Measurements from ENCODE around the gene FOXO4.

FOXO4 gene

DNA sequence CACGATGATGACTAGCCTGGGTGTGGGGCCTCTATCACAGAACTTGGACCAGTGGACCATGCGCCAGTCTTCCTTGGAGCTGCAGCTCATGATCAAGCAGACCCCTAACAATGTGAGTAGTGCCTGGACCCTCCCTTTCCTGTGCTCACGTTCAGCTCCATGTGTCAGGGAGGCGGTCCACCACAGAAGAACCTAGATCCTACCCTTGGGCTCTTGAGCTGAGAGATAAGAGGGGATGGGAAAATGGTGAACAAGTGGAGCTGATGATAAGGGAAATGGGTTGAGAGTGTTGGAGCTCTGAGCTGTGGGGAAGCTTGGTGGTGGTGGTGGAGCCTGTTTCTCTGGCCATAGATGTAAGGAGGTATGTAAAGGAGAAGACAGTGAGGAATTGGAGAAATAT is 35.9 kb downstream of the FOXO4 start:
- no peaks in the 10 kb centered on the region for H3K27me3 Mint-ChIP-seq (ENCODE audit: low read depth, poor library complexity)
- DNase-seq: no peak
- no peak overlapping the region for H3K27ac Mint-ChIP-seq
- no peak overlapping the region for H3K4me3 Mint-ChIP-seq
- TF ChIP-seq, protein P1, sequence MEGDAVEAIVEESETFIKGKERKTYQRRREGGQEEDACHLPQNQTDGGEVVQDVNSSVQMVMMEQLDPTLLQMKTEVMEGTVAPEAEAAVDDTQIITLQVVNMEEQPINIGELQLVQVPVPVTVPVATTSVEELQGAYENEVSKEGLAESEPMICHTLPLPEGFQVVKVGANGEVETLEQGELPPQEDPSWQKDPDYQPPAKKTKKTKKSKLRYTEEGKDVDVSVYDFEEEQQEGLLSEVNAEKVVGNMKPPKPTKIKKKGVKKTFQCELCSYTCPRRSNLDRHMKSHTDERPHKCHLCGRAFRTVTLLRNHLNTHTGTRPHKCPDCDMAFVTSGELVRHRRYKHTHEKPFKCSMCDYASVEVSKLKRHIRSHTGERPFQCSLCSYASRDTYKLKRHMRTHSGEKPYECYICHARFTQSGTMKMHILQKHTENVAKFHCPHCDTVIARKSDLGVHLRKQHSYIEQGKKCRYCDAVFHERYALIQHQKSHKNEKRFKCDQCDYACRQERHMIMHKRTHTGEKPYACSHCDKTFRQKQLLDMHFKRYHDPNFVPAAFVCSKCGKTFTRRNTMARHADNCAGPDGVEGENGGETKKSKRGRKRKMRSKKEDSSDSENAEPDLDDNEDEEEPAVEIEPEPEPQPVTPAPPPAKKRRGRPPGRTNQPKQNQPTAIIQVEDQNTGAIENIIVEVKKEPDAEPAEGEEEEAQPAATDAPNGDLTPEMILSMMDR (IDR thresholded peaks at IDR 0.05): no peak
- peaks cover 77% of the 10 kb centered on the region for H3K9me3 Mint-ChIP-seq
- H3K4me1 Mint-ChIP-seq: peaks cover 11% of the 10 kb centered on the region
- H3K36me3 Mint-ChIP-seq (ENCODE audit: low read depth): peaks cover 64% of the 10 kb centered on the region

DNA sequence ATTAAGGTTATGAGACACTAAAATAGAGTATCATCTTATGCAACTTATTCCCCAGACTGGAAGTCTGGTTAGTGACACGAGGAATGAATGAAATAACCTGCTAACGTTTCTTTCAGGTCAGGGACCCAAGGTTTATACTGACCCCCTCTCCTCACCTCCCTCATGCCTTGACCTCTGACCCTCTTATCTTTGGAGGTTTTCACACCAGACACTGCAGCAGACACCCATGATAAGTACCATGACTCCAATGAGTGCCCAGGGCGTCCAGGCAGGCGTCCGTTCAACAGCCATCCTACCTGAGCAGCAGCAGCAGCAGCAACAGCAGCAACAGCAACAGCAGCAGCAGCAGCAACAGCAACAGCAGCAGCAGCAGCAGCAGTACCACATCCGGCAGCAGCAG is 44.8 kb downstream of the FOXO4 start:
- DNase-seq: no peak
- TF ChIP-seq, protein P1 (IDR thresholded peaks at IDR 0.05): no peak
- peaks cover 46% of the 10 kb centered on the region for H3K9me3 Mint-ChIP-seq
- peaks cover 36% of the 10 kb centered on the region for H3K36me3 Mint-ChIP-seq (ENCODE audit: low read depth)
- peaks cover 2% of the 10 kb centered on the region for H3K27me3 Mint-ChIP-seq (ENCODE audit: low read depth, poor library complexity)
- H3K4me1 Mint-ChIP-seq: peaks cover 10% of the 10 kb centered on the region
- H3K4me3 Mint-ChIP-seq: no peak overlapping the region
- H3K27ac Mint-ChIP-seq: no peak overlapping the region

DNA sequence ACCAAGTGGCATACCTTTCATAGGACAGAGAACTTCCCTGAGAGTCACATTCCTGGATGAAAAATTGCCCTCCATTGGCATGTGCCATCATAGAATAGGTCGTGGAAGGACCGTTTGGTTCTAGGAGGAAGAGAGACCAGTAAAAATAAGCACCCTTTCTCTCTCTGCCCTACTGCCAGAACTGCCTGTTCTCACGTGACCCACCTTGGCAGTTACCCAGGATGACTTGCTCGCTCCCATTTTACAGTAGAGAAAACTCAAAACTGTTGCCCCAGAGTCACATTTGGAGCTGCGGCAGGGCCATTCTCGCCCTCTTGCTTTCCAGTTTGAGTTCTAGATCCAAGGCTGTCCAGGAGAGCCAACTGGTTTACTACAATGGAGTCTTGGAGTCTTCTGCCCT is 47.9 kb downstream of the FOXO4 start:
- peaks cover 38% of the 10 kb centered on the region for H3K9me3 Mint-ChIP-seq
- peaks cover 11% of the 10 kb centered on the region for H3K36me3 Mint-ChIP-seq (ENCODE audit: low read depth)
- H3K4me3 Mint-ChIP-seq: no peak overlapping the region
- H3K27ac Mint-ChIP-seq: no peak overlapping the region
- no peak for DNase-seq
- H3K4me1 Mint-ChIP-seq: peaks cover 32% of the 10 kb centered on the region
- TF ChIP-seq, protein P1 (IDR thresholded peaks at IDR 0.05): no peak
- peaks cover 2% of the 10 kb centered on the region for H3K27me3 Mint-ChIP-seq (ENCODE audit: low read depth, poor library complexity)

DNA sequence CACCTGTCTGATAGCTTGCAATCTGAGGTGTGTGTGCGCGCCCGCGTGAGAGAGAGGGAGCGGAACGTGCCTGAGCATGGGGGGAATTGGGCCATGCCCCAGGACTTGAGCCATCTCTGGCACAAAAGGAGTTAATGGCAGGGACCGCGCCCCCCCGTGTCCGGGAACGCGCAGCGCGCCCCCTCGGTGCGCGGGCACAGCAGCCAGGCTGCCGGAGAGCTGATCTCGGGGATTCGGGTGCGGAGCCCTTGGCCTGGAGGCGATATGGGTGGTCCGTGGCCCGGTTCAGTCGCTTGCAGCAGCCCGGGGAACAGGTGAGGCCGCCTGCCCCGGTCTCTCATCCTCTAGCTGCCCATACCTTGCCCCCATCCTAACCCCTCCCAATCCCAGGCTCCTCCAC is 49.0 kb downstream of the FOXO4 start, which contains the start of gene NLGN3:
NLGN3 (plus strand) TSS at position 191 of the 400 bp plus-strand sequence. CDS start 2,909 bp downstream, outside the sequence.
- TF ChIP-seq, protein P1 (IDR thresholded peaks at IDR 0.05): no peak
- H3K36me3 Mint-ChIP-seq (ENCODE audit: low read depth): no peaks in the 10 kb centered on the region
- H3K27ac Mint-ChIP-seq: no peak within 1 kb of the TSS
- no peaks in the 10 kb centered on the region for H3K27me3 Mint-ChIP-seq (ENCODE audit: low read depth, poor library complexity)
- H3K4me1 Mint-ChIP-seq: peaks cover 39% of the 10 kb centered on the region
- peak within 1 kb of the TSS; percentile 78 for H3K4me3 Mint-ChIP-seq
- H3K9me3 Mint-ChIP-seq: peaks cover 36% of the 10 kb centered on the region
- peak; percentile 42 for DNase-seq

DNA sequence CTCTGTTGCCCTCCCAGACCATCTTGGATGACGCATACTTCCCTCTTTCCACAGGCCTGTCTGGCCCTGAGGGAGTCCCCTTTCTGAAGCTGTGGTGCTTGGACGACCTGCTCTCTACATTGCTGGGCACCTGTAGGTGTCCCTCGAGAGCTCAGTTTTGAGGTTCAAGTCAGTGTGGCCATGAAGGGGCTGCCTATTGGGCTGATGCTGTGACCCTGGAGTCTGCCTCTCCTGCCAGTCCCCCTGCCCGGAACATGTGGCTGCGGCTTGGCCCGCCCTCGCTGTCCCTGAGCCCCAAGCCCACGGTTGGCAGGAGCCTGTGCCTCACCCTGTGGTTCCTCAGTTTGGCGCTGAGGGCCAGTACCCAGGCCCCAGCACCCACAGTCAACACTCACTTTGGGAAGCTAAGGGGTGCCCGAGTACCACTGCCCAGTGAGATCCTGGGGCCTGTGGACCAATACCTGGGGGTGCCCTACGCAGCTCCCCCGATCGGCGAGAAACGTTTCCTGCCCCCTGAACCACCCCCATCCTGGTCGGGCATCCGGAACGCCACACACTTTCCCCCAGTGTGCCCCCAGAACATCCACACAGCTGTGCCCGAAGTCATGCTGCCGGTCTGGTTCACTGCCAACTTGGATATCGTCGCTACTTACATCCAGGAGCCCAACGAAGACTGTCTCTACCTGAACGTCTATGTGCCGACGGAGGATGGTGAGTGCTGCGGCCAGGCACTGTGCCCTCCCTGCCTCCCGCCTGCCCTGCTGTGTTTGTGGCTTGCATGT is 52.0 kb downstream of the FOXO4 start:
- peaks cover 50% of the 10 kb centered on the region for H3K9me3 Mint-ChIP-seq
- peaks cover 54% of the 10 kb centered on the region for H3K4me1 Mint-ChIP-seq
- H3K4me3 Mint-ChIP-seq: no peak overlapping the region
- TF ChIP-seq, protein P1 (IDR thresholded peaks at IDR 0.05): no peak
- no peaks in the 10 kb centered on the region for H3K36me3 Mint-ChIP-seq (ENCODE audit: low read depth)
- no peak for DNase-seq
- no peak overlapping the region for H3K27ac Mint-ChIP-seq
- H3K27me3 Mint-ChIP-seq (ENCODE audit: low read depth, poor library complexity): peaks cover 3% of the 10 kb centered on the region

DNA sequence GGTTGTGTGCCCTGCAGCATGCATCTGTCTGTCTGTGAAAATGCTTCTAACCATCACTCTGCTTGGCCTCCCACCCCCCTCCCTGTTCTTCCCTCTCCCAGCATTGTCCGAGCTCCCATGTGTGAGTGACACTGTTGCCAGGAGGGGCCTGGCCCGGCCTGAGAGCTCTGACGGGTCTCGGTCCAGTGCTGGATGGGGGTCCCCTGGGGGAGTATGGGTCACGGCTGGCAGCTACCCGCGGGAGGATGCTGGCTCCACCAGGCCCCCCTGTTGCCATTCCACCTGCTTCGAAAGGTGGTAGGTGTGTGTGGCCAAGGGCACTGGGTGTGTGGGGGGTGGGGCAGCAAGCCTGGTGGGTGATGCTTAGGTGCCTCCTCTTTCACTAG is 52.6 kb downstream of the FOXO4 start:
- Mint-ChIP-seq H3K4me3 (no peak overlapping the region), H3K4me1 (peaks cover 60% of the 10 kb centered on the region)

More for the DNA sequence above, 52.6 kb downstream of the FOXO4 start:
- Mint-ChIP-seq H3K36me3 (ENCODE audit: low read depth) (no peaks in the 10 kb centered on the region), H3K27ac (no peak overlapping the region), H3K27me3 (ENCODE audit: low read depth, poor library complexity) (peaks cover 6% of the 10 kb centered on the region), H3K9me3 (peaks cover 52% of the 10 kb centered on the region)
- DNase-seq: no peak
- TF ChIP-seq, protein P1 (IDR thresholded peaks at IDR 0.05): no peak

Data from nephron progenitor cell (in vitro differentiated cells).